Liver (tissue), 9 donors: ENCODE measurements around the gene FILIP1. TPM values are rescaled to one million over a fixed set of nuclear protein-coding genes. Genes with fewer than 3 reads are reported as not detected.

Experiments
- DNase-seq: peaks from one replicate; pipeline ENCODE4 v3.0.0-alpha.2; 2017; ENCODE audit warnings: low spot score
- H3K27ac ChIP-seq, 2 donors: one replicate each; pipeline ENCODE4 v1.7.0; 2013; ENCODE audit warnings: inconsistent platforms in 2 of 2, low read length in 2 of 2, control low read depth in 1 of 2, low read depth in 1 of 2, mild to moderate bottlenecking in 1 of 2
- H3K27me3 ChIP-seq, 4 donors: one replicate each; pipeline versions ENCODE4 v1.6.1 to v1.7.0; 2013; ENCODE audit warnings: low read length in 3 of 4, inconsistent platforms in 1 of 4, mild to moderate bottlenecking in 1 of 4, moderate library complexity in 1 of 4; ENCODE audit not compliant: control insufficient read depth in 4 of 4, insufficient read depth in 4 of 4
- H3K36me3 ChIP-seq, 4 donors: one replicate each; pipeline versions ENCODE4 v1.6.1 to v1.7.0; 2013; ENCODE audit warnings: low read length in 3 of 4, mild to moderate bottlenecking in 3 of 4, low read depth in 1 of 4, moderate library complexity in 1 of 4; ENCODE audit not compliant: control insufficient read depth in 4 of 4, insufficient read depth in 3 of 4
- H3K4me1 ChIP-seq, 4 donors: one replicate each; pipeline versions ENCODE4 v1.6.1 to v1.7.0; 2013; ENCODE audit warnings: low read length in 3 of 4, mild to moderate bottlenecking in 3 of 4, moderate library complexity in 1 of 4; ENCODE audit not compliant: control insufficient read depth in 4 of 4, insufficient read depth in 4 of 4
- H3K4me3 ChIP-seq, 3 donors: one replicate each; pipeline versions ENCODE4 v1.6.1 to v1.7.0; 2013; ENCODE audit warnings: low read length in 3 of 3, control low read depth in 1 of 3, low read depth in 1 of 3, mild to moderate bottlenecking in 1 of 3
- H3K9ac ChIP-seq, 2 donors: one replicate each; pipeline ENCODE4 v1.7.0; 2013; ENCODE audit warnings: low read length in 2 of 2, mild to moderate bottlenecking in 2 of 2, moderate library complexity in 2 of 2, control low read depth in 1 of 2, low read depth in 1 of 2
- H3K9me3 ChIP-seq, 4 donors: one replicate each; pipeline versions ENCODE4 v1.6.1 to v1.7.0; 2013; ENCODE audit warnings: low read length in 3 of 4; ENCODE audit not compliant: control insufficient read depth in 4 of 4
- EGR1 ChIP-seq, 2 donors: IDR thresholded peaks; 2 replicates each; pipeline ENCODE4 v1.6.1; 2016 to 2018; ENCODE audit warnings: antibody characterized with exemption in 2 of 2, low read depth in 2 of 2
- FOXA1 ChIP-seq: IDR thresholded peaks from 2 replicates; pipeline ENCODE4 v1.6.1; 2016; ENCODE audit warnings: antibody characterized with exemption
- FOXA2 ChIP-seq: IDR thresholded peaks from 2 replicates; pipeline ENCODE4 v1.6.1; 2016; ENCODE audit warnings: antibody characterized with exemption
- HNF4A ChIP-seq, 2 donors: conservative IDR thresholded peaks; 2 replicates each; pipeline ENCODE4 v1.6.1; 2016; ENCODE audit warnings: antibody characterized with exemption in 2 of 2, mild to moderate bottlenecking in 2 of 2
- HNF4G ChIP-seq: IDR thresholded peaks from 2 replicates; pipeline ENCODE4 v1.6.1; 2016; ENCODE audit warnings: antibody characterized with exemption
- NR2F2 ChIP-seq: IDR thresholded peaks from 2 replicates; pipeline ENCODE4 v1.6.1; 2016; ENCODE audit warnings: antibody characterized with exemption
- RAD21 ChIP-seq, 2 donors: IDR thresholded peaks; 2 replicates each; pipeline ENCODE4 v1.6.1; 2016; ENCODE audit warnings: antibody characterized with exemption in 2 of 2, mild to moderate bottlenecking in 2 of 2
- RXRA ChIP-seq, 2 donors: IDR thresholded peaks; 2 replicates each; pipeline ENCODE4 v1.6.1; 2017 to 2018; ENCODE audit warnings: antibody characterized with exemption in 2 of 2, mild to moderate bottlenecking in 1 of 2
- WGBS: extraction: QIAGEN DNeasy Blood & Tissue Kit; methylation state at CpG from one replicate; pipeline ENCODE4 v1.1.7; 2013; 5-methylcytosine and 5-hydroxymethylcytosine counted together
- polyA plus RNA-seq, 2 donors: library from polyadenylated mRNA; stranded (reverse) in 1 of 2; unstranded in 1 of 2; fragments of 200-250 nt in 1 of 2; fragments of >200 nt in 1 of 2; fragmentation: Nextera tagmentation in 1 of 2; extraction: Ambion mirVana in 1 of 2; gene quantifications; one replicate each; pipeline versions ENCODE4 v1.2.1 to v1.2.3, GENCODE V29; 2013 to 2015
- total RNA-seq, 2 donors: library from RNA; depleted of rRNA; stranded (reverse); fragments of >200 nt; gene quantifications; one replicate each; pipeline ENCODE4 v1.2.3, GENCODE V29; 2014
- TF ChIP-seq, protein P1 (sequence below): IDR thresholded peaks from 2 replicates; pipeline ENCODE4 v1.6.1; 2016; ENCODE audit warnings: antibody characterized with exemption, mild to moderate bottlenecking
- TF ChIP-seq, protein P2 (sequence below): IDR thresholded peaks from 2 replicates; pipeline ENCODE4 v1.6.1; 2016; ENCODE audit warnings: antibody characterized with exemption
- TF ChIP-seq, protein P3 (sequence below): IDR thresholded peaks from 2 replicates; pipeline ENCODE4 v1.6.1; 2016; ENCODE audit warnings: antibody characterized with exemption
- TF ChIP-seq, protein P4 (sequence below): IDR thresholded peaks from 2 replicates; pipeline ENCODE4 v1.6.1; 2016; ENCODE audit warnings: antibody characterized with exemption
- donor health status: healthy.
- donor health status: healthy.
- donor health status: healthy.
- donor health status: healthy.
- donor health status: healthy.

Gene FILIP1, protein sequence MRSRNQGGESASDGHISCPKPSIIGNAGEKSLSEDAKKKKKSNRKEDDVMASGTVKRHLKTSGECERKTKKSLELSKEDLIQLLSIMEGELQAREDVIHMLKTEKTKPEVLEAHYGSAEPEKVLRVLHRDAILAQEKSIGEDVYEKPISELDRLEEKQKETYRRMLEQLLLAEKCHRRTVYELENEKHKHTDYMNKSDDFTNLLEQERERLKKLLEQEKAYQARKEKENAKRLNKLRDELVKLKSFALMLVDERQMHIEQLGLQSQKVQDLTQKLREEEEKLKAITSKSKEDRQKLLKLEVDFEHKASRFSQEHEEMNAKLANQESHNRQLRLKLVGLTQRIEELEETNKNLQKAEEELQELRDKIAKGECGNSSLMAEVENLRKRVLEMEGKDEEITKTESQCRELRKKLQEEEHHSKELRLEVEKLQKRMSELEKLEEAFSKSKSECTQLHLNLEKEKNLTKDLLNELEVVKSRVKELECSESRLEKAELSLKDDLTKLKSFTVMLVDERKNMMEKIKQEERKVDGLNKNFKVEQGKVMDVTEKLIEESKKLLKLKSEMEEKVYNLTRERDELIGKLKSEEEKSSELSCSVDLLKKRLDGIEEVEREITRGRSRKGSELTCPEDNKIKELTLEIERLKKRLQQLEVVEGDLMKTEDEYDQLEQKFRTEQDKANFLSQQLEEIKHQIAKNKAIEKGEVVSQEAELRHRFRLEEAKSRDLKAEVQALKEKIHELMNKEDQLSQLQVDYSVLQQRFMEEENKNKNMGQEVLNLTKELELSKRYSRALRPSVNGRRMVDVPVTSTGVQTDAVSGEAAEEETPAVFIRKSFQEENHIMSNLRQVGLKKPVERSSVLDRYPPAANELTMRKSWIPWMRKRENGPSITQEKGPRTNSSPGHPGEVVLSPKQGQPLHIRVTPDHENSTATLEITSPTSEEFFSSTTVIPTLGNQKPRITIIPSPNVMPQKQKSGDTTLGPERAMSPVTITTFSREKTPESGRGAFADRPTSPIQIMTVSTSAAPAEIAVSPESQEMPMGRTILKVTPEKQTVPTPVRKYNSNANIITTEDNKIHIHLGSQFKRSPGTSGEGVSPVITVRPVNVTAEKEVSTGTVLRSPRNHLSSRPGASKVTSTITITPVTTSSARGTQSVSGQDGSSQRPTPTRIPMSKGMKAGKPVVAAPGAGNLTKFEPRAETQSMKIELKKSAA (N-terminal part only)
- total RNA-seq (1 to 10 TPM in 1 of 2 donors, under 1 TPM in 1; 0.70 to 2.8 TPM), polyA plus RNA-seq (1 to 10 TPM in 1 of 2 donors, under 1 TPM in 1; 0.85 to 1.3 TPM)

DNA sequence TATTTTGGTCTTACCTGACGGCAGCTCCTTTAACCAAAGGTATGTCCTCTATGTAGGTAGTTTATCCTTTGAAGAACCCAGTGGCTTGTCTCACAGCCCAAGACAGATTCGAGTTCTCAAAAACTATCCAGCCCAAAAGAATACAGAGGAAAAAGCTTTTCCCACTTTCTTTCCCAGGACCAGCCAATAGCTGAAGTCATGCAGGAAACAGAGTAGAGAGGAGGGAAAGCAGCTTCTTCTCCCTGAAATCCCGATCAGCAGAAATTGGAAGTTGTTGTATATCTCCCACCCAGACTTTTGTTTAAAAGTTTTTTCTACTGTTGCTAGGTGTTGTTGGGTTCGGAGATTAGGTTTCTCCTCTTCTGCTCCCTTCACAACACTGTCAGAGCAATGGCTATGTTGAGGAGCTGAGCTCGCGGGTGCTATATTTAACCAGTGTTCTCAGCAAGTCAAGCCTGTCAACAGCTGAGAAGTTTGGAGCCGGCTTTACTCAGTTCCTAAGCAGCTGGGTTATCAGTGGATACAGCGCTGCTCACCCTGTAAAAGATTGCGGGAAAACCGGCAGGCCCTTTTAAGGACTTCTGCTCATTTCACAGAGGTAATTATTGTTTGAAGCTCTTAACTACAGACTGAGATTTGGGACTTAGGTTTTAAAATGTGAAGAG, at the start of gene FILIP1:
FILIP1 (minus strand) TSS at position 401 of the 665 bp plus-strand sequence. CDS start 78,828 bp downstream, outside the sequence.
- Histone ChIP-seq H3K9ac (peak within 1 kb of the TSS in 1 of 2 donors; percentile 79), H3K27me3 (peaks cover 0 to 5% (median 0%) of the 10 kb centered on the region in 4 donors), H3K36me3 (no peaks in the 10 kb centered on the region), H3K4me1 (no peaks in the 10 kb centered on the region), H3K9me3 (no peaks in the 10 kb centered on the region), H3K27ac (peak within 1 kb of the TSS; percentile 36 to 42), H3K4me3 (peak within 1 kb of the TSS in 2 of 3 donors; percentile 18 to 23)
- WGBS, result 34% methylated on average over 10 of the region's 10 CpGs
- no peak for DNase-seq
- TF ChIP-seq NR2F2 (no peak), FOXA1 (no peak), RAD21 (IDR thresholded peaks at IDR 0.05) (peak in 1 of 2 donors; percentile 5)
- TF ChIP-seq, protein P1, sequence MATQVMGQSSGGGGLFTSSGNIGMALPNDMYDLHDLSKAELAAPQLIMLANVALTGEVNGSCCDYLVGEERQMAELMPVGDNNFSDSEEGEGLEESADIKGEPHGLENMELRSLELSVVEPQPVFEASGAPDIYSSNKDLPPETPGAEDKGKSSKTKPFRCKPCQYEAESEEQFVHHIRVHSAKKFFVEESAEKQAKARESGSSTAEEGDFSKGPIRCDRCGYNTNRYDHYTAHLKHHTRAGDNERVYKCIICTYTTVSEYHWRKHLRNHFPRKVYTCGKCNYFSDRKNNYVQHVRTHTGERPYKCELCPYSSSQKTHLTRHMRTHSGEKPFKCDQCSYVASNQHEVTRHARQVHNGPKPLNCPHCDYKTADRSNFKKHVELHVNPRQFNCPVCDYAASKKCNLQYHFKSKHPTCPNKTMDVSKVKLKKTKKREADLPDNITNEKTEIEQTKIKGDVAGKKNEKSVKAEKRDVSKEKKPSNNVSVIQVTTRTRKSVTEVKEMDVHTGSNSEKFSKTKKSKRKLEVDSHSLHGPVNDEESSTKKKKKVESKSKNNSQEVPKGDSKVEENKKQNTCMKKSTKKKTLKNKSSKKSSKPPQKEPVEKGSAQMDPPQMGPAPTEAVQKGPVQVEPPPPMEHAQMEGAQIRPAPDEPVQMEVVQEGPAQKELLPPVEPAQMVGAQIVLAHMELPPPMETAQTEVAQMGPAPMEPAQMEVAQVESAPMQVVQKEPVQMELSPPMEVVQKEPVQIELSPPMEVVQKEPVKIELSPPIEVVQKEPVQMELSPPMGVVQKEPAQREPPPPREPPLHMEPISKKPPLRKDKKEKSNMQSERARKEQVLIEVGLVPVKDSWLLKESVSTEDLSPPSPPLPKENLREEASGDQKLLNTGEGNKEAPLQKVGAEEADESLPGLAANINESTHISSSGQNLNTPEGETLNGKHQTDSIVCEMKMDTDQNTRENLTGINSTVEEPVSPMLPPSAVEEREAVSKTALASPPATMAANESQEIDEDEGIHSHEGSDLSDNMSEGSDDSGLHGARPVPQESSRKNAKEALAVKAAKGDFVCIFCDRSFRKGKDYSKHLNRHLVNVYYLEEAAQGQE, result no peak
- TF ChIP-seq, protein P2, sequence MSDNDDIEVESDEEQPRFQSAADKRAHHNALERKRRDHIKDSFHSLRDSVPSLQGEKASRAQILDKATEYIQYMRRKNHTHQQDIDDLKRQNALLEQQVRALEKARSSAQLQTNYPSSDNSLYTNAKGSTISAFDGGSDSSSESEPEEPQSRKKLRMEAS, result no peak
- TF ChIP-seq, protein P3, sequence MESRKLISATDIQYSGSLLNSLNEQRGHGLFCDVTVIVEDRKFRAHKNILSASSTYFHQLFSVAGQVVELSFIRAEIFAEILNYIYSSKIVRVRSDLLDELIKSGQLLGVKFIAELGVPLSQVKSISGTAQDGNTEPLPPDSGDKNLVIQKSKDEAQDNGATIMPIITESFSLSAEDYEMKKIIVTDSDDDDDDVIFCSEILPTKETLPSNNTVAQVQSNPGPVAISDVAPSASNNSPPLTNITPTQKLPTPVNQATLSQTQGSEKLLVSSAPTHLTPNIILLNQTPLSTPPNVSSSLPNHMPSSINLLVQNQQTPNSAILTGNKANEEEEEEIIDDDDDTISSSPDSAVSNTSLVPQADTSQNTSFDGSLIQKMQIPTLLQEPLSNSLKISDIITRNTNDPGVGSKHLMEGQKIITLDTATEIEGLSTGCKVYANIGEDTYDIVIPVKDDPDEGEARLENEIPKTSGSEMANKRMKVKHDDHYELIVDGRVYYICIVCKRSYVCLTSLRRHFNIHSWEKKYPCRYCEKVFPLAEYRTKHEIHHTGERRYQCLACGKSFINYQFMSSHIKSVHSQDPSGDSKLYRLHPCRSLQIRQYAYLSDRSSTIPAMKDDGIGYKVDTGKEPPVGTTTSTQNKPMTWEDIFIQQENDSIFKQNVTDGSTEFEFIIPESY, result no peak

DNA sequence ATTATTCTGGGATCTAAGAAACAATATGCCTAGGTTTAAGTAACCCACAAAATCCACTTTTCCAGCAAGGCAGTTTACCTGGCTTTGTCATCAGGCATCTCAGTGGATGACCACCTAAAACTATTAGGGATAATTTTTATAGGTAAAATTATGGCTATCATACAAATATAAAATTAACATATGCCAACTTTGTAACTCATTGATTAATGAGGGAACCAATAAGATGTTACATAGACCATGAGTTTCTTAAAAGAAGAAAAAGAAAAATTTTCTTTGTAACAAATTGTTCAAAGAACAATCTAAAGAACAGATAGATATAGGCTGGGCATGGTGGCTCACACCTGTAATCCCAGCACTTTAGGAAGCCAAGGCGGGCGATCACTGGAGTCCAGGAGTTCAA, 49.7 kb upstream of the FILIP1 start:
- Histone ChIP-seq H3K27ac (no peak overlapping the region), H3K4me1 (no peaks in the 10 kb centered on the region), H3K27me3 (no peaks in the 10 kb centered on the region), H3K9ac (no peak overlapping the region), H3K9me3 (no peaks in the 10 kb centered on the region), H3K36me3 (no peaks in the 10 kb centered on the region), H3K4me3 (no peak overlapping the region)
- no peak for DNase-seq
- WGBS, result 46% methylated on average over 2 of the region's 2 CpGs
- TF ChIP-seq, protein P4, sequence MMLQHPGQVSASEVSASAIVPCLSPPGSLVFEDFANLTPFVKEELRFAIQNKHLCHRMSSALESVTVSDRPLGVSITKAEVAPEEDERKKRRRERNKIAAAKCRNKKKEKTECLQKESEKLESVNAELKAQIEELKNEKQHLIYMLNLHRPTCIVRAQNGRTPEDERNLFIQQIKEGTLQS, result no peak
- TF ChIP-seq RXRA (IDR thresholded peaks at IDR 0.05) (no peak), EGR1 (IDR thresholded peaks at IDR 0.05; ENCODE audit: low read depth in 2 of 2) (no peak), HNF4G (no peak), HNF4A (conservative IDR thresholded peaks at IDR 0.05) (no peak), FOXA2 (no peak), NR2F2 (no peak)
- TF ChIP-seq, protein P3, result no peak
